Raji (cell line): ENCODE data around the gene RIPPLY2.

Experiments
- POLR2A ChIP-seq: IDR thresholded peaks from 2 replicates; pipeline ENCODE4 v1.6.1; 2011; ENCODE audit warnings: low read depth, low read length, control low read depth; ENCODE audit not compliant: insufficient read depth

Gene RIPPLY2

DNA sequence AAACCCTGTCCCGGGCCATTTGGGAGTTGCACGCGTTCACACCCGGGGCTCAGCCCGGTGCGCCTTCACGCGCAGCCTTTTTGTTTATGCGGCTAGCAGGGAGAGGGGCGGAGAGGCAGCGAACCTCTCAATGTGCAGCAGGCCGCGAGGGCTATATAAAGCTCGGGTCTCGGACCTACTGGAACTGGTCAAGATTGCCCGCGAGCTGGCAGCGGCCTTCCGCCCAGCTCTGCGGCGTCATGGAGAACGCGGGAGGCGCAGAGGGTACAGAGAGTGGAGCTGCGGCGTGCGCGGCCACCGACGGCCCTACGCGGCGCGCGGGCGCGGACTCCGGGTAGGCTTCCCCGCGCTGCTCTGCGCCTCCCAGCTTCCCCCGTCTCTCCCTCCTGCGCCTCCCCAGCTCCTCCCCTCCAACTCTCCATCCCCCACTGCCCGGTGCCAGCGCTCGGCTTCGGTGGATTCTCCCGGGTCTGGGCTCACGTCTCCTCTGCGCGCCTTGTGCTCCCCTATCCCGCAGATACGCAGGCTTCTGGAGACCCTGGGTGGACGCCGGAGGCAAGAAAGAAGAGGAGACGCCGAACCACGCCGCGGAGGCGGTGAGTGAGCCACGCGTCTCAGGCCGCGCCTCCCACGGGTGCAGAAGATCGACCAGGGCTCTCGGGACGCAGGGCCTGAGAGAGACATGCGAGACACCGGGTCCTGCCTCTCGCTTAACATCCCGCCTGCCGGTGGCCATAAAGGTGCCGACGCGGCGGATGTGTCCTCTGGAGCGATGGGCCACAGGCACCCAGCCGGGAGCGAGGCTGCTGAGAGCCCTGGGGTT, at the start of gene RIPPLY2:
RIPPLY2 (plus strand) TSS at position 183 of the 823 bp plus-strand sequence; CDS start at position 240, 57 bp downstream.
- no peak for TF ChIP-seq POLR2A

DNA sequence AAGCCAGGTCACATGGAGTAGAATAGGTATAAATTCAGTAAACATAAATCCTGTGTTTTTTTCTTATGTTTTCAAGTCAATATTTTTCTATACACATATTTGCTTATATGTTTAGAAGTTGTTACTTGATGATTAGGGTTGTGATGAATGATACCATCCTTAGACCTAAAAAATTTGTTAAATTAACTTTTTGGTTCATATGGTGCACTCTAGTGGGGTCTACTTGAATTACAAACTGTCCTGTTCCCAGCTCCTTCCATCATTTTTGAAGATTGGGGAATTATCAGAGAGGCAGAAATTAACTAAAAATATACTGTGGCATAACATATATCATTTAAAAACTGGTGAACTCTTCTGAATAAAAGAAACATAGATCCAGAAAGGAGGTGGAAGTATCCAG, 48.3 kb upstream of the RIPPLY2 start:
- TF ChIP-seq POLR2A = no peak

DNA sequence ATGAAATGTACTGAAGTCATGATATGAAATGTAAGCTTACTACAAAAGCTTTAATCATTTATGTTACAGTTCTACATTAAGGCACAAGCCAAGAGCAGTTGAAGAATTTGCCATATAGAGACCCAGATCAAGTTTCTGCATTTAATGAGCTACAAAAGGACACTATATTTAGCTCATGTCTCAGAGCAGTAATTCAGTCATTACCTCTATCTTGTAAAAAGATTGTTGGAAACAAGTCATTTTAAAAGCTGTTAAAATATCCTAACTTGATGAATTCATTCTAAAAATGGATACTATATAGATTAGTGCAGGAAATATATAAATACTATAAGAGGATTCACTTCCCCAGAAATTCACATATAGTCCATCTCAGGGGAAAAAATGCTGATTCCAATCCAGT, 45.2 kb upstream of the RIPPLY2 start:
- TF ChIP-seq POLR2A = no peak

- TF ChIP-seq POLR2A = no peak
Measured at GRCh38 chr6:83808926-83809325, 44.2 kb upstream of the RIPPLY2 start.

DNA sequence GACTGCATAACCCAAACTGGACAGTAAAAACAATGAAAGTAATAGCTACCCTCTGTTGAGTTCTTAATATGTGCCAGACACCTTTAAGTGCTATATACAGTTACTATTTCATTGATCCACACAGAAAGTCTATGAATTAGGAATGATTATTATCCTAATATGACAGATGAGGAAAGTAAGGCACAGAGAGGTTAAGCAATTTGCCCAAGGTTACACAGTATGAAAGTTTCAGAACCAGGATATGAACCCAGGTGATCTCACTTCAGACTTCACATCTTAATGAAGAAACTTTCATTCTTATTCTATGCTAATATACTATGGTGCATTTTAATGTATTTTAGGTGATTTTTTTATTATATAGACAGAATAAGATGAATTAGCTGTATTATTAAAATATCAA, 40.6 kb upstream of the RIPPLY2 start:
- TF ChIP-seq POLR2A = no peak

GRCh38 chr6:83815631-83816272, 37.4 kb upstream of the RIPPLY2 start:
- TF ChIP-seq POLR2A = no peak

- no peak for TF ChIP-seq POLR2A
Measured at GRCh38 chr6:83822629-83823169, 30.5 kb upstream of the RIPPLY2 start.

DNA sequence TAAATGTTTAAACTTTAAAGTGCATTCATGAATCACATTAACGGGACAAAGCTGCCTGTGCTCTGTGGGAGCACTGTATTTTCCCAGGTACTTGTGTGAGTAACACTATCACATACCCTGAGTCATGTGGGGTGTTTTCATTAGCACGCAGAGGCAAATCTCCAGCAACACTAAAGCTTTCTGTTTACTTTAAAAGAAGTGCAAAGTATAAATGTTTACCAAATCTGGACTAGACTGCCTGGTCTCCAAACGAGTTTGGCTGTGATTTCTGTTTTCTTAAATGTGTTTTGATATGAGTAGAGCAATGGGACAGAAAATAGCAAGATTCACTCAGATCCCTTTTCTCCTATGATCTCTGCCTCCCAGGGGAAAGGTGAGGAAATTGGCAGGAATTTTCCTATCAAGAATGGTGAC, 28.8 kb upstream of the RIPPLY2 start:
- TF ChIP-seq POLR2A = no peak

DNA sequence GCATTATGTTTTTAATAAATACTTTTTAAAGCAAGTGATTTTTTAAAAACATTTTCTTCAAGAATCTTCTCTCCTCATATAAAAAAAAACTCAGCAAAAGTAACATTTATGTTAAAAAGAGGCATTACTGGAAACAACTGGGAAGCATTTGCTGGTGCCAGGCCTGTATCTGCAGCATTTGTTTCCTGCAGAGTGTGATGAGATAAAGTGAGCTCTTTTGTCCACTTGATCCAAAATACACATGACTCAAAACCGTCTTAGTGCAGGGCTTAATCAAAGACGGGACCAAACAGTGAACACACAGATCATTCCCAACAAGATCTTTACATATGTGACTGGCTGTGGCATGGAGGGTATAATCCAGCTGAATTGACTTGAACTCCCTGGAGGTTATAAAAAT, 28.3 kb upstream of the RIPPLY2 start:
- TF ChIP-seq POLR2A = no peak

DNA sequence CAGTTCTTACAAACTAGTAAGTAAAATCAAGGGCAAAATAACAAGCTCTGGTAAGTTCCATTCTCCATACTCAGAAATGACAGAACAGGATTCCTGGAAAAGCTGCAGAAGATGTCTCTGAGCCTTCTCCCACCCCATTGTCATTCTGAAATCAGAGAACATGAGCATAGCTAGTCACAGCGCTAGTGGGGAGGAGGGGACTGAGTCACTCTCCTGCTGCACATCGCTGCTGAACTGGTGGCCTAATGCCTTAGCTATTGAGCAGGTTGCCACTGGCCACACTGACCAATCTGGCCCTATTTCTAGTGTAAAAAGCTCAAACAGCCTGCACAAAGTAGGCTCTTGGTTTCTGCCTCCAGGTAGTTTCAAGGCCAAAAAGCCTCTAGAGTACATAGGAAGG, 26.1 kb upstream of the RIPPLY2 start:
- TF ChIP-seq POLR2A = no peak

- no peak for TF ChIP-seq POLR2A
Measured at GRCh38 chr6:83838727-83839126, 14.4 kb upstream of the RIPPLY2 start.

DNA sequence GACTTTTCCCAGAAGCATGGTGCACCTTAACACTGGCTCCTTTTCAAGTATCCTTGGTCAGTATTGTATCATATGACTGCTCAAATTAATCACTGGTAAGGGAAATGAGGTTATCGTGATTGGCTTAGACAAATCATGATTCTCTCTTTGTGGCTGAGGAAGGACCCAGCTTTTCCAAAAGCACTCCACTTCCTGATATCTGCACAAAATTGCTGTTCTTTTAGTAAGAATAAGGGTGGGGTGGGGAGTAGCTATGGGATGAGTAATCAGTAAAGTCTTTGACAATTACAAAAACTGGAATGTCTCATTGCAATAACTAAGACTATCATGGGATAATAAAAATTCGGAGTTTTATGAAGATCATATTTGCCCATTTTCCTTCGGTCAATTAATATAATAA, 9.0 kb upstream of the RIPPLY2 start:
- no peak for TF ChIP-seq POLR2A

- no peak for TF ChIP-seq POLR2A
Measured at GRCh38 chr6:83846291-83846690, 6.9 kb upstream of the RIPPLY2 start.

DNA sequence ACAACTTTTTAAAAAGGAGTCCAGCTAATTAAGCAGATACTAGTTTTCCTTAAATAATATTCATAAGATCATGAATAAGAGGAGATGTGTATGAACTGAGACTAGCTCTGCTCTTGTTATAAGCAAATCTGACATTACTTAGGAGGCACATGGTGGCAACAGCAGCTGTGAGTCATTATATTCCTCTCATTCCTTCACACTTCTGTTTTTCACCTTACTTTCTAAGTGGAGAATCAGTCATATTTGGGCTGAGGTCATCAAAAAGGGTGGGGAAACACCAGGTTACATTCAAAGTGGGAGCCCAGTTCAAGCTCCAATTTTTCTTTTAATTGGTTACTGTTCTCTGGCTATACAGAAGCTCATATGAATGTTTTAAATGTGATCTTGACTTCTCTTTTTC, 6.0 kb upstream of the RIPPLY2 start:
- no peak for TF ChIP-seq POLR2A

DNA sequence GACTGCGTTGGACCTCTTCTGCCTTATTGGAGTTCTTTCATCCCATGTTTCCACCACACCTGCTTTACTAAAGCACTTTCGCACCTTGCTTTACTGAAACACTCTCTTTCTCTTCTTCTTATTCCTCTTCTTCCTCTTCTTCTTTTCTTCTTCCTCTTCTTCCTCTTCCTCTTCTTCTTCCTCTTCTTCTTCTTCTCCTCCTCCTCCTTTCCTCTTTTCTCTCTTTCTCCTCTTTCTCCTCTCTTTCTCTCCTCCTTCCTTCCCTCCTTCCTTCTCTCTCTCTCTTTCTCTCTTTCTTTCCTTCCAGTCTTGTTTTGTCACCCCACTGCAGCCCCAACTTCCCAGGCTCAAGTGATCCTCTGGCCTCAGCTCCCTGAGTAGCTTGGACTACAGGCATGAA, 4.0 kb upstream of the RIPPLY2 start:
- TF ChIP-seq POLR2A = no peak

DNA sequence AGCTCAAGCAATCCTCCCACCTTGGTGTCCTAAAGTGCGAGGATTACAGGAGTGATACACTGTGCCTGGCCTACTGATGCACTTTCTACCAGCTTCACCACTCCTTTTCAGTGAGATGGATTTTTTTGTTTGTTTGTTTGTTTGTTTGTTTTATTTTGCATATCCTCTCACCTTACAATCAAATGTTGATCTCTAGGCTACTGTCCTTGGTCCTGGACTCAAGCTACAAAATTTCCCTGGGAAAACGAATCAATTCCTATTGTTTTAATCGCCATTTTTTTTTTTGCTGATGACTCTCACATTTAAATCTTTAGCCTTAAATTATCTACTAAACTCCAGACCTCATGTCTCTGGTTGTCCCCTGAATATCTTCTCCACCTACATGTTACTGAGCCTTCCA, 3.5 kb upstream of the RIPPLY2 start:
- TF ChIP-seq POLR2A = no peak
